Head of caudate nucleus (tissue), 42 donors: ENCODE results near the gene KIAA0930.
A peak's percentile ranks its signal among the peaks of the same experiment; 100 is the strongest.
"Not testable (repeated sequence)": the region's sequence is repeated elsewhere in the genome, so short reads cannot be mapped to it uniquely, and the experiment has no call there.

Source experiments
- DNase-seq, 42 donors: peaks; one replicate each; pipeline versions ENCODE4 v3.0.0 to v3.0.0-alpha.2; 2020 to 2021; ENCODE audit warnings: mixed read lengths in 7 of 42
- intact Hi-C: fragments of 100-400 bp; cut with DNase I; formaldehyde crosslinking; loops from one replicate; pipeline ENCODE4 v1.15.0; 2022

Gene KIAA0930

GRCh38 chr22:45240810-45241631 lies at the start of gene KIAA0930:
Gene KIAA0930 (minus strand): TSS chr22:45240894. CDS start chr22:45240703, 191 bp downstream.
- intact Hi-C loops: loop anchor here (10.0 kb wide), 1 partner anchor 136 kb away; no protein-coding TSS in a partner anchor

GRCh38 chr22:45286854-45287551 lies 46.3 kb upstream of the KIAA0930 start:
- intact Hi-C loops: no loop called here
- no peak for DNase-seq

More at GRCh38 chr22:45240810-45241631, at the start of gene KIAA0930:
- peak in 41 of 42 donors; percentile 53 to 89 (median 80) for DNase-seq

GRCh38 chr22:45285263-45286058 lies 44.8 kb upstream of the KIAA0930 start:
- intact Hi-C loops: no loop called here
- no peak for DNase-seq

GRCh38 chr22:45284705-45285262 lies 44.1 kb upstream of the KIAA0930 start, which contains the start of gene UPK3A:
Gene UPK3A (plus strand): TSS chr22:45284949. CDS start chr22:45285014, 65 bp downstream.
- intact Hi-C loops: no loop called here
- DNase-seq: peak in 34 of 42 donors; percentile 27 to 75 (median 50)

- intact Hi-C loops: no loop called here
- no peak for DNase-seq
Observed at GRCh38 chr22:45281010-45281409, 40.3 kb upstream of the KIAA0930 start.

GRCh38 chr22:45280587-45280980 lies 39.9 kb upstream of the KIAA0930 start:
- intact Hi-C loops: no loop called here
- no peak for DNase-seq

- intact Hi-C loops: no loop called here
- DNase-seq: no peak
Observed at GRCh38 chr22:45278125-45278524, 37.4 kb upstream of the KIAA0930 start.

- intact Hi-C loops, DNase-seq: not testable (repeated sequence)
Observed at GRCh38 chr22:45277720-45278119, 37.0 kb upstream of the KIAA0930 start.

- intact Hi-C loops: no loop called here
Observed at GRCh38 chr22:45276507-45277105, 35.9 kb upstream of the KIAA0930 start.

GRCh38 chr22:45273452-45274075 lies 32.9 kb upstream of the KIAA0930 start:
- intact Hi-C loops: loop anchor here (5.0 kb wide), 2 partner anchors 34 to 279 kb away; partner anchors contain the start of gene FAM118A
- no peak for DNase-seq

More at GRCh38 chr22:45276507-45277105, 35.9 kb upstream of the KIAA0930 start:
- DNase-seq: no peak

- intact Hi-C loops: loop anchor here (5.0 kb wide), 2 partner anchors 35 to 280 kb away; partner anchors contain the start of gene FAM118A
- DNase-seq: no peak
Observed at GRCh38 chr22:45272498-45272897, 31.8 kb upstream of the KIAA0930 start.

- intact Hi-C loops: loop anchor here (5.0 kb wide), 2 partner anchors 36 to 281 kb away; partner anchors contain the start of gene FAM118A
- DNase-seq: peak in 19 of 42 donors; percentile 24 to 77 (median 49)
Observed at GRCh38 chr22:45271667-45272201, 31.0 kb upstream of the KIAA0930 start.

- DNase-seq: no peak
- intact Hi-C loops: loop anchor here (5.0 kb wide), 2 partner anchors 37 to 282 kb away; partner anchors contain the start of gene FAM118A
Observed at GRCh38 chr22:45270095-45271020, 29.7 kb upstream of the KIAA0930 start.

- peak; percentile 52 to 95 (median 87) for DNase-seq
- intact Hi-C loops: loop anchor here (1.0 kb wide), 1 partner anchor 166 kb away; no protein-coding TSS in a partner anchor
Observed at GRCh38 chr22:45268958-45269844, 28.5 kb upstream of the KIAA0930 start.
